B cell (primary cell): ENCODE data around the gene MEGF11. TPM values are rescaled to one million over a fixed set of nuclear protein-coding genes. Genes with fewer than 3 reads are reported as not detected.

Experiments used
- ATAC-seq: fragments of 200-7000 bp; cut with Tn5 transposase; one replicate; pipeline ENCODE4 v1.10.0; 2021; ENCODE audit warnings: low read depth, mild to moderate bottlenecking, moderate number of reproducible peaks, moderate library complexity
- CTCF ChIA-PET: fragments of 350-600 bp; sonication (Branson Sonifier 250); formaldehyde crosslinking; loops from one replicate; lab custom pipeline; 2021; ENCODE audit warnings: antibody characterized with exemption, inconsistent platforms; lab: Charles Lee
- POLR2A ChIA-PET: fragments of 350-600 bp; sonication (Branson Sonifier 250); formaldehyde crosslinking; loops from one replicate; lab custom pipeline; 2021; ENCODE audit warnings: antibody characterized with exemption; lab: Charles Lee
- DNase-seq: peaks from one replicate; pipeline ENCODE4 v3.0.0; 2013
- H2AFZ ChIP-seq: 2 replicates; pipeline ENCODE4 v1.6.1; 2012; ENCODE audit warnings: mild to moderate bottlenecking, low read depth, low read length; ENCODE audit not compliant: insufficient read depth, poor library complexity, severe bottlenecking
- H3K27ac ChIP-seq, 2 donors: 1 replicate in 1 of 2; 2 replicates in 1 of 2; pipeline ENCODE4 v1.5.1; 2012 to 2013; ENCODE audit warnings: low read length in 2 of 2, mild to moderate bottlenecking in 2 of 2, moderate library complexity in 1 of 2
- H3K27me3 ChIP-seq, 4 experiments: fragments of 200-600 bp in 1 of 4; sonication (generic) in 1 of 4; replicated peaks in 1 of 4; 1 replicate in 2 of 4; 2 replicates in 2 of 4; pipeline versions ENCODE4 v1.6.1 to v1.7.0; 2013 to 2016; ENCODE audit warnings: low read length in 3 of 4, mild to moderate bottlenecking in 2 of 4, mixed read lengths in 1 of 4, moderate library complexity in 1 of 4; ENCODE audit not compliant: insufficient read depth in 4 of 4, control insufficient read depth in 3 of 4; ENCODE audit errors: control extremely low read depth in 1 of 4
- H3K36me3 ChIP-seq, 2 experiments: replicated peaks in 1 of 2; 1 replicate in 1 of 2; 2 replicates in 1 of 2; pipeline versions ENCODE4 v1.6.1 to v1.7.1; 2013; ENCODE audit warnings: low read length in 1 of 2; ENCODE audit not compliant: insufficient read depth in 2 of 2, control insufficient read depth in 1 of 2; ENCODE audit errors: control extremely low read depth in 1 of 2, extremely low read depth in 1 of 2
- H3K4me1 ChIP-seq, 2 donors: fragments of 200-600 bp in 1 of 2; sonication (generic) in 1 of 2; 1 replicate in 1 of 2; 2 replicates in 1 of 2; pipeline versions ENCODE4 v1.5.1 to v1.6.1; 2013 to 2017; ENCODE audit warnings: low read length in 2 of 2; ENCODE audit not compliant: control insufficient read depth in 2 of 2, insufficient read depth in 2 of 2
- H3K4me2 ChIP-seq: replicated peaks from 2 replicates; pipeline ENCODE3; 2012; ENCODE audit warnings: mild to moderate bottlenecking, low read depth, low read length; ENCODE audit not compliant: poor library complexity, severe bottlenecking
- H3K4me3 ChIP-seq, 5 experiments: fragments of 200-600 bp in 1 of 5; sonication (generic) in 1 of 5; 1 replicate in 3 of 5; 2 replicates in 2 of 5; pipeline versions ENCODE4 v1.5.1 to v1.7.0; 2011 to 2016; ENCODE audit warnings: low read length in 4 of 5, mild to moderate bottlenecking in 4 of 5, low read depth in 2 of 5, control low read depth in 1 of 5, moderate library complexity in 1 of 5; ENCODE audit not compliant: insufficient read depth in 1 of 5; ENCODE audit errors: control extremely low read depth in 1 of 5, extremely low read depth in 1 of 5
- H3K79me2 ChIP-seq: fragments of 200-600 bp; sonication (generic); one replicate; pipeline ENCODE4 v1.6.0; 2016; ENCODE audit warnings: low read length; ENCODE audit not compliant: control insufficient read depth, insufficient read depth
- H3K9ac ChIP-seq: fragments of 200-600 bp; sonication (generic); 2 replicates; pipeline ENCODE4 v1.6.1; 2017; ENCODE audit warnings: mild to moderate bottlenecking, low read length, moderate library complexity
- H3K9me3 ChIP-seq, 3 donors: one replicate each; pipeline versions ENCODE4 v1.6.1 to v1.7.1; 2013; ENCODE audit warnings: low read length in 2 of 3; ENCODE audit not compliant: control insufficient read depth in 2 of 3, insufficient read depth in 1 of 3; ENCODE audit errors: control extremely low read depth in 1 of 3
- H4K20me1 ChIP-seq: 2 replicates; pipeline ENCODE4 v1.6.0; 2012; ENCODE audit warnings: mild to moderate bottlenecking, low read length; ENCODE audit not compliant: insufficient read depth, control insufficient read depth, poor library complexity, severe bottlenecking
- H3K27ac Mint-ChIP-seq: one replicate; pipeline ENCODE4 v1.8.0; 2021; ENCODE audit warnings: mixed read lengths
- H3K27me3 Mint-ChIP-seq: one replicate; pipeline ENCODE4 v1.8.0; 2021; ENCODE audit warnings: mixed read lengths
- H3K4me1 Mint-ChIP-seq: one replicate; pipeline ENCODE4 v1.8.0; 2021; ENCODE audit warnings: mixed read lengths
- H3K4me3 Mint-ChIP-seq: one replicate; pipeline ENCODE4 v1.8.0; 2021; ENCODE audit warnings: mixed read lengths
- H3K9me3 Mint-ChIP-seq: one replicate; pipeline ENCODE4 v1.8.0; 2022; ENCODE audit warnings: mixed read lengths; ENCODE audit not compliant: insufficient read depth
- CTCF ChIP-seq: fragments of 200-600 bp; IDR thresholded peaks from one replicate; pipeline ENCODE4 v1.8.0; 2022; ENCODE audit warnings: antibody characterized with exemption, mild to moderate bottlenecking
- EZH2 ChIP-seq: IDR thresholded peaks from 2 replicates; pipeline ENCODE4 v1.6.1; 2012; ENCODE audit warnings: borderline replicate concordance, low read depth, mild to moderate bottlenecking, moderate library complexity, low read length; ENCODE audit not compliant: insufficient read depth, poor library complexity, severe bottlenecking
- WGBS: methylation state at CpG from one replicate; pipeline ENCODE4 v1.1.5; 2013; ENCODE audit warnings: missing lambda C conversion rate; ENCODE audit not compliant: insufficient coverage; 5-methylcytosine and 5-hydroxymethylcytosine counted together
- intact Hi-C: fragments of 100-400 bp; cut with micrococcal nuclease; formaldehyde crosslinking; loops from one replicate; pipeline ENCODE4 v1.10.0; 2022
- polyA plus RNA-seq: library from polyadenylated mRNA; depleted of rRNA; stranded (reverse); fragments of >200 nt; gene quantifications from 2 replicates; pipeline ENCODE4 v1.2.3, GENCODE V29; 2012
- total RNA-seq, 2 donors: library from RNA; stranded (reverse); fragments of 120-200 nt in 1 of 2; gene quantifications; 1 replicate in 1 of 2; 2 replicates in 1 of 2; pipeline versions ENCODE4 v1.2.3 to v1.2.4, GENCODE V29; 2013 to 2022

The MEGF11 gene
- total and polyA plus RNA-seq, 2 donors (not counting 1 experiment from before 2014, with no cell fraction given), result 0.04 to 0.34 TPM

DNA sequence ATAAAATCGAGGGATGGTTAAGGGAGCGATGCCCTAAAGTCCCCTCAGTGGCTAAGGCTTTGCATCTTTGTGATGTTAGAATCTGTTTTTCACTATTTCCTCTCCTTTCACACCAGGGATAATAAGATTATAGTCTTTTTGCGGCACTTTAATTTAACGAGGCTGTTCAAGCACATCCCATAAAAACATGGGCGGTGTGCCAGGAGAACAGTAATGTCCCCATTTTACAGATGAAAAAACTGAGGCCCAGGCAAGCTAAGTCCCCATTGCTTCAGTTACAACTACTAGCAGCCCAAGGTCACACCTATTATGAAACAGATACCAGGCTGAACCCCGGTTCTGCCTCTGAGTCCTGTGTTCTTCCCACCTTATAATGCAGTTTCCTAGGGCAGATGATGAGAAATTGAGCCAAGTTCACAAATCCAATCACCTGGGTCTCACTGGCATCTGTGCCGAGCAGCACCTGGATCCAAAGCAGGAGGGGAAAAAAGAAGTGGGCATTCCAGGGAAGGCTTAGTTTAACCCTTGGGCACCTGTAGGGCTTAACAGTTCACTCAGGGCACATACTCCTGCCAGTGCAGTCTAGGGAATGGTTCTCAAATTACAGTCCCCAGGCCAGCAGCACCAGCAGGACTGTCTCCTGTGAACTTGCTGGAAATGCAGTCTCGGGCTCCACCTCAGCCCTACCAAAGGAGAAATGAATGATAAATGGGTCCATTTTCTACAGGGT lies 215.0 kb downstream of the MEGF11 start:
- intact Hi-C loops, result no loop called here
- no peaks in the 10 kb centered on the region for H3K4me1 Mint-ChIP-seq
- TF ChIP-seq CTCF (no peak), EZH2 (no peak)
- H3K27ac Mint-ChIP-seq, result no peak overlapping the region
- no peaks in the 10 kb centered on the region for H3K4me1 ChIP-seq
- H3K79me2 ChIP-seq, result no peaks in the 10 kb centered on the region
- H3K4me3 ChIP-seq, result no peak overlapping the region
- no peaks in the 10 kb centered on the region for H3K36me3 ChIP-seq
- no peak overlapping the region for H3K4me3 Mint-ChIP-seq
- 82% methylated on average over 5 of the region's 8 CpGs for WGBS
- H3K4me2 ChIP-seq, result no peak overlapping the region
- peaks cover 3% of the 10 kb centered on the region for H3K9me3 Mint-ChIP-seq
- ChIA-PET CTCF (no interaction called here), POLR2A (no interaction called here)
- H3K27me3 Mint-ChIP-seq, result peaks cover 63% of the 10 kb centered on the region
- no peaks in the 10 kb centered on the region for H4K20me1 ChIP-seq
- H3K27me3 ChIP-seq, result peaks cover 0 to 15% (median 1%) of the 10 kb centered on the region in 4 experiments
- no peak for ATAC-seq
- no peaks in the 10 kb centered on the region for H3K9me3 ChIP-seq
- no peak for DNase-seq
- H2AFZ ChIP-seq, result no peak overlapping the region
- H3K9ac ChIP-seq, result no peak overlapping the region
- H3K27ac ChIP-seq, result no peak overlapping the region

- no peaks in the 10 kb centered on the region for H3K4me1 Mint-ChIP-seq
- H3K27ac ChIP-seq, result no peak overlapping the region
- ChIA-PET CTCF (no interaction called here), POLR2A (no interaction called here)
- ATAC-seq (no peak), DNase-seq (no peak)
- no peak overlapping the region for H3K4me3 Mint-ChIP-seq
- 70% methylated on average over 3 of the region's 5 CpGs for WGBS
- H3K9me3 ChIP-seq, result peaks cover 0 to 5% (median 4%) of the 10 kb centered on the region in 3 donors
- H3K27ac Mint-ChIP-seq, result no peak overlapping the region
- no peak for TF ChIP-seq CTCF
- TF ChIP-seq EZH2, result no peak
- no peaks in the 10 kb centered on the region for H3K36me3 ChIP-seq
- no peak overlapping the region for H2AFZ ChIP-seq
- no peak overlapping the region for H3K9ac ChIP-seq
- no peaks in the 10 kb centered on the region for H3K4me1 ChIP-seq
- H4K20me1 ChIP-seq, result no peaks in the 10 kb centered on the region
- H3K4me3 ChIP-seq, result no peak overlapping the region
- H3K9me3 Mint-ChIP-seq, result peaks cover 3% of the 10 kb centered on the region
- intact Hi-C loops, result no loop called here
- peaks cover 0 to 9% (median 0%) of the 10 kb centered on the region in 4 experiments for H3K27me3 ChIP-seq
- H3K27me3 Mint-ChIP-seq, result peaks cover 60% of the 10 kb centered on the region
- H3K79me2 ChIP-seq, result no peaks in the 10 kb centered on the region
- H3K4me2 ChIP-seq, result no peak overlapping the region
Observed at GRCh38 chr15:66036859-66037258, 216.7 kb downstream of the MEGF11 start.
